T-helper 2 cell (primary cell): ENCODE results near the gene ANKRD13D.

Experiments
- DNase-seq, 5 experiments: peaks; one replicate each; pipeline versions ENCODE4 v3.0.0 to v3.0.0-alpha.2; 2012 to 2022

The ANKRD13D gene

DNA sequence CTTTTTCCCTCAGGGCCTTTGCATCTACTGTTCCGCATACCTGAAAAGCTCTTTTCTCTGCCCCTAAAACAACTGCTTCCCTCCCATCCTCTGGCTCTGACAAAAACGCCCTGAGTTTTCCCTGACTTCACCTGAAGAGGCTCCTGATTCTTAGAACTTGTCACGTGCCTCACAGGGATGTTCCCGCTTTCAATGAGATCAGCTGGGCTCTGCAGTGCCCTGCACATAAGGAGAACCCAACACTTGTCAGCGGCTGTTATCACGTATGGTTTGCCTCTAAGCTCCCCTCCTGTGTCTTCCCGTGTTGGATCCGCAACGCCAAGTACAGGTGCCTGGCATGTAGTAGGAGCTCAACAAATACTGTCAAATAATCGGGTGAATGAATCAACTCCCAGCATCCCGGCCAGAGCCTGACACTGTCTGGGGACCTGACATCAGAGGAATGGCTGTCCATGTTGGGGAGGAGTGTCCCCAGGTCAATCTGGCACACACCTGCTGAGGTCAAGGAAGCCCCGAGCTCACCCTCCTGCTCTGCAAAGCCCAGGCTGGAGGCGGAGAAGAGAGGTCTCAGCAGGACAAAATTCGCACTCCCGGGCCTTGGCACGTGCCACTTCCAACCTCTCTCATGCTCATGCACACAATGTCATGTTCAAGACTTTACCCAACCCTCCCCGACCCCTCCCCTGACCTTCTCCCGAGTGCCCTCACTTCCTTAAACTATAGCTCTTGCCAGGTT, 27.0 kb upstream of the ANKRD13D start:
- no peak for DNase-seq

- DNase-seq, result peak in 4 of 5 experiments; percentile 59 to 80 (median 61)
These were observed 26.1 kb upstream of the ANKRD13D start for GRCh38 chr11:67262731-67263675.

GRCh38 chr11:67264260-67264659, 24.8 kb upstream of the ANKRD13D start:
- no peak for DNase-seq

DNA sequence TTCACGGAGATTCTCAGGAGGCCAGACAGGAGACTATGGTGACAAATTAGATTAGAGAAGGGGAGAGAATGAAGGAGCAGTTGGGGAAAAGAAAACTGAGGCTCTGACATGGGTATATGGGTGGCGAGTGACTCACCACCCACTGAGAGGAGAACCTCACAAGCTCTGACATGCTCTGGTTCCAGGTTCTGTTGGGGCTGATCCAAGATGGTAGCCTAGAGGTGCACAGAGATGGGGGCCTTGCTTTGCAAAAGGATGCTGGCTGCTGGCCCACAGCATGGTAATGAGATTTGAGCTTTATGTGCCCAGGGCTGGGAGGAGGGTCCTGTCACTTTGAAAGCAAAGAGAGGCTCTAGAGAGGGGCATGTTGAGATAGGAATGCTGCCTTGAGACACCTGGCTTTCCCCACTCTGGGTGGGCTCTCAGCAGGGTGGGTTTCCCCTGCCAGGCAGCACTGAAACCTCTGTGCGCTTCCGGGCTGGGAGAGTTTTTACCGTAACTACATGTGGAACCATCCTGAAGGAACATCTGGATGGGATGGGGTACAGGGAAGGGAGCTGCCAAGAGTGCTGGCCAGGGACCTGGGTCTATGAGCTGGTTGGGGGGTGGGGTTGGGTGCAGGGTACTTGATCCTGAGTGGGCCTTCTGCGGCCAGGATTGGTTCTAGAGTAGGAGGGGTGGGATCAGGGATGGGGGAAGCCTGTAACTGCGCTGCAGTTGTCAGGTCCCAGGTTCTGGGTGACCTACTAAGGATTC, 24.0 kb upstream of the ANKRD13D start:
- DNase-seq, result no peak

GRCh38 chr11:67265633-67266448, 23.3 kb upstream of the ANKRD13D start:
- peak; percentile 67 to 78 (median 69) for DNase-seq

DNA sequence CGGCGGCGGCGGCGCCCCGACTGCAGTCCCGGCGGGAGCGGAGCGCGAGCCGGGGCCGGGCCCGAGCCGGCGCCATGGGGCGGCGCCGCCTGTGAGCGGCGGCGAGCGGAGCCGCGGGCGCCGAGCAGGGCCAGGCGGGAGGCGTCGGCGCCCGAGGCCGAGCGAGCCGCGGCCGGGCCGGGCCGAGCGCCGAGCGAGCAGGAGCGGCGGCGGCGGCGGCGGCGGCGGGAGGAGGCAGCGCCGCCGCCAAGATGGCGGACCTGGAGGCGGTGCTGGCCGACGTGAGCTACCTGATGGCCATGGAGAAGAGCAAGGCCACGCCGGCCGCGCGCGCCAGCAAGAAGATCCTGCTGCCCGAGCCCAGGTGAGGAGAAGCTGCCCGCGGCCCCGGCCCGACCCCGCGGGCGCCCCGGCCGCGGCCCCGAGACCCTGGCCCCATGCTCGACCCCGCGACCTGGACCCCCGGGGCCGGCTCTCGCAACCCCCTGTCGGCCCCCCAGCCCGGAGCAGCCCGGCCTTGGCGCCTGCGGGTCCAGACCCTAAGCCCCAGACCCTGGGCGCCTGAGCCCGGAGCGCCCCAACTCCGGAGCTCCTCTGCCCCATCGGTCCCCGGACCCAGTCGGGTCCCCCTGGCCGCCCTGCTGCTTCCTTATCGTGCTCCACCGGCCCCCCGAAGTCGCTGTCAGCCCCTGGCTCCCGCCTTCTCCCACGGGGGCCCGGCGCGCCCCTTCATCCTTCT, 22.5 kb upstream of the ANKRD13D start, which contains the start of gene GRK2:
TSS of gene GRK2 (plus strand) at position 25 of the 739 bp plus-strand sequence. CDS start at position 252, 227 bp downstream.
- peak in 2 of 5 experiments; percentile 44 to 78 for DNase-seq

DNA sequence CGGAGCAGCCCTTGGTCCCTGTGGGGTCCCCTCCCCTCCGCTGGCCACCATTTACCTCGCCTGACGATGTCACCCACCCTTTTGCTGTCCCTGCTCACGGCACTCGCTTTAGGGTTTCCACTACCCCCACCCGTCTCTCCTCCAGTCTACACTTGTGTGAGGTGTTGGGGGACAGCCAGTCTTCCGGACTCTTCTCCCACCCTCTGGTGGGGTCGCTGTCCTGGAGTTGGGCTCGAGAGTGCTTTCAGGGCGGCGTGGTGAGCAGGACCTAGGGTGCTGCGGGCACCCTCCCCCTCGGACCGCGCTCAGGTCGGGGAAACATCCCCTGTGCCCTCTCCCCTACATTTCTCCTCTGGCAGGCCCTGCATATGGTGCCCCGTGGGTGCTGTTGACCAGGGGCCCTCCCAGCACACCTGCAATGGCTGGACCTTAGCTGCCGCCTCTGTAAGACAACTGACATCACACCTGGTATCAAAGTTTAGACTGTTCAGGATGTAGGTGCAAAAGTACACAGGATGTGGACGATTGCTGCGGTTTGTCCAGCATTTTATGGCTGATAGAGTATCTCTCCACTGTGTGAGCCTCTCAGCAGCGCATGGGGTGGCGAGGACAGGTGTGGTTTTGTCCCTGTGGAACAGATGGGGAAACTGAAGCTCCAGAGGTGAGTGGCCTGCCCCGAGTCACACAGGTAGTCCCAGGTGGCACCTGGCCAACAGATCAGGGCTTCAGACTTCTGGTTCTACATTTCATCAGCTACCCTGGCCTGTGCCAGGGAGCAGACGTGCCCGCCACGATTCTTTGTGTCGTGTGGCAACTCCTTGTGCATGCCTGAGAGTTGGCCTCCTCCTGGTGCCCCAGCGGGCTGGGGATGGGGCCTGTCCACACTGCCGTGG, 21.7 kb upstream of the ANKRD13D start:
- DNase-seq, result peak in 1 of 5 experiments; percentile 77

- DNase-seq, result peak in 4 of 5 experiments; percentile 40 to 93 (median 64)
These were observed 20.8 kb upstream of the ANKRD13D start for GRCh38 chr11:67268081-67268961.

DNA sequence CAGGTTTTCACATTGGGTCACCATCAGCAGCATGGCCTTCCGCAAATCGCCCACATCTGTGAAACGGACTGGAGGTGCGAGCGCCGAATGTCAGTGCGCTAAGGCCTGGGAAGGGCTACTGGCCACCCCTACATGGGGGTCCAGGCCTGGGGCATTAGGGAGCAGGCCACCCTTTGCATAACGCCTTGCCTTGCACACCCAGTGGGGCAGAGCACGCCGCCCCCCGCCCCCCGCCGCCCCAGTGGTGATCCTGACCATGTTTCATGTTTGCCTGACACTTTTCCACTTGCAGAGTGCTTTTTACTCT, 20.2 kb upstream of the ANKRD13D start:
- DNase-seq, result no peak

- peak in 1 of 5 experiments; percentile 63 for DNase-seq
These were observed 19.5 kb upstream of the ANKRD13D start for GRCh38 chr11:67269401-67270255.

GRCh38 chr11:67270256-67271204, 18.6 kb upstream of the ANKRD13D start:
- peak in 1 of 5 experiments; percentile 42 for DNase-seq

DNA sequence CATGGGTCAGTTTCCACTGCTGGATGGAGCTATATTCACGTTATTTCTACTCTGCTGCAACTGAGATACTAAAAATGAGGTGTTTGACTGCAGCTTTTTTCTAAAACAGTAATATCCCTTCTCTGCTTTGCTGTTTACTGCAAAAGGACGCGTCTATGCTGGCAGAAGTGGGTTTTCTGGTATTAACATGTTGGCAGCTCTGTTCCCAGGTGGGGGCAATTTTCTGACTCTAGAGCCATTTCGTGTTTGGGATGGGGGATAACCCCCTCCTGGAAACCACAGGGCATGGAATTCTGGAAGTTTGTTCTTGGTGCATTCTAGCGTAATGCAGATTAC, 17.9 kb upstream of the ANKRD13D start:
- no peak for DNase-seq

DNA sequence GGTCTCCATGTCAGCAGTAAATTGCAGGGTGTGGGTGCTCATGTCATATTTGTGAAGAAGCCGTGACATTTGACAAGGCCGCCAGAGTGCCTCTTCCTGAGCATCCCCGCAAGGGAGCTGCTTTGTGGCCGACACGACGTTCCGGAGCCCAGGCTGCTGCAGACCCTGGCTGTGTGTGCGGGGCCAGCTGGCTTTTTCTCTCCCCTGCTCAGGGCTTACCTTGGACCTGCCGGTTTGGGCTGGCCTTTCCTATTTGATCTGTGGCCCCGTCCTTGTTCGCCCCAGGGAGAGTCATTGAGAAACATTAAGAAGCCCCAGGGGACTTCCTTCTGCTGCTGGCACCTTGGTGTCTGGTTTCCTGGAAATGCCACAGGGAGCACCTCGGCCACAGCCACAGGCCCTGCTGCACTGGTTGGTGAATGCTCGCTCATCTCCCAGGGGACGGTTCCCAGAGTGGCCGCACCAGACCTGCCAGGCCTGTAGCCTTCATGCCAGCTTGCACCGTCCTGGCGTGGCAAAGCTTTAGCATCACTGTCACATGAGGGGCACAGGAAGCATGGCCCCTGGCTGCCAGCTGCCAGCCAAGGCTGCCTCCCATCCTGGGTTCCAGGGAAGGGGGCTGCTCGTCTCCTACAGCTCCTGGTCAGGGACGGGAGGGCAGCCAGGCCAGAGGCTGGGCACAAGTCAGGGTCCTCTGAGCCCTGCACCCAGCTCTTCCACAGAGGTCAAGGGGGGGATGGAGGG, 17.4 kb upstream of the ANKRD13D start:
- peak in 4 of 5 experiments; percentile 29 to 84 (median 59) for DNase-seq

DNA sequence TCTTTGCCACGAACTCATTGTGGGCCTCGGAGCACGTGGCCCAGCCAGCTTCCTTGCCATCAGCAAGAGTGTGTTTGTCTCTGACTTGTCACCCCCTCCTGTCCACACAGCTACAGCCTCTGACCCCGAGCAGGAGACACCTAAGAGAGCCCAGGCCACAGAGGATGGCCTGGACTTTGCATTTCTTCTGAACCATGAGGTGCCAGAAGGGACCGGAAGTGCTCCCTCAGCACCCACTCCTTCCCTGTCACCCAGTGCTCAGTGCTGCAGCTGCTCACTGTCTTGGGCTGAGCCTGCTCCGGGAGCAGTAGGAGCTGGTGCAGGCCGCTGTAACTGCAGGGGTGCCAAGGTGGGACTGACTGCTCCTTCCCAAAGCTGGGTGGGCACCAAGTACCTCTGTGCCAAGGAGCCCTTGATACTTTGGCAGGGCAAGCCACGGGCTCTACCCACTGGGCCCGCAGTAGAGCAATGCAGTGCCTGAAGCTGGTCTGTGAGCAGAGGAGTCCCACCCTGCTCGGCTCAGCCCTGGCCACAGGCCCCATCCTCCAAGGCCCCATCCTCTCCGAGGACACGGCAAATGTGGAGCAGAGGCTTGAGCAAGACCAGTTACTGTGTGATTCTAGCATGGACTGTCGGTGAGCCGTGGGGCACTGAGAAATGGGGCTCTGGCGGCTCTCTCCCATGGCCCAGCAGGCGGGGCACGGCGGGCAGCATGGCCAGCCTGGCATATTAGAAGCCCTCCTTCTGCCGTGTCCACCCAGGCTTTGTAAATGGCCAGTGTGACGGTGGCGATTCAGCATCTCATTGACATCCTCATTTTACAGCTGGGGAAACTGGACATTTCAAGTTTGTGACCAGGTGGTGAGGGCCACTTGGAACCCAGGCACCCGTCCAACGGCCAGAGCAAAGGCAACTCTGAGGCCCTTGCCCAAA, 16.5 kb upstream of the ANKRD13D start:
- peak in 2 of 5 experiments; percentile 10 to 62 for DNase-seq
